Measurements from ENCODE around the gene APOL6.

APOL6 gene

GRCh38 chr22:35653824-35654223, 5.6 kb downstream of the APOL6 start:
- TF ChIP-seq ZFX (IDR thresholded peaks at IDR 0.05) (no peak), CTCF (conservative IDR thresholded peaks at IDR 0.05) (no peak)
- no peak overlapping the region for H3K27ac ChIP-seq

GRCh38 chr22:35656284-35656752, 8.1 kb downstream of the APOL6 start:
- no peak for TF ChIP-seq CTCF (conservative IDR thresholded peaks at IDR 0.05)
- no peak for TF ChIP-seq ZFX (IDR thresholded peaks at IDR 0.05)
- H3K27ac ChIP-seq, result no peak overlapping the region

- TF ChIP-seq CTCF (conservative IDR thresholded peaks at IDR 0.05), result no peak
- TF ChIP-seq ZFX (IDR thresholded peaks at IDR 0.05), result no peak
- no peak overlapping the region for H3K27ac ChIP-seq
Observed at GRCh38 chr22:35657571-35658312, 9.5 kb downstream of the APOL6 start.

GRCh38 chr22:35660291-35661127, 12.3 kb downstream of the APOL6 start:
- no peak overlapping the region for H3K27ac ChIP-seq
- no peak for TF ChIP-seq CTCF (conservative IDR thresholded peaks at IDR 0.05)
- TF ChIP-seq ZFX (IDR thresholded peaks at IDR 0.05), result no peak

- TF ChIP-seq CTCF (conservative IDR thresholded peaks at IDR 0.05), result no peak
- no peak for TF ChIP-seq ZFX (IDR thresholded peaks at IDR 0.05)
- H3K27ac ChIP-seq, result no peak overlapping the region
Observed at GRCh38 chr22:35661464-35661863, 13.2 kb downstream of the APOL6 start.

- TF ChIP-seq ZFX (IDR thresholded peaks at IDR 0.05) (no peak), CTCF (conservative IDR thresholded peaks at IDR 0.05) (no peak)
- no peak overlapping the region for H3K27ac ChIP-seq
Observed at GRCh38 chr22:35662914-35663313, 14.7 kb downstream of the APOL6 start.

GRCh38 chr22:35663371-35663770, 15.1 kb downstream of the APOL6 start:
- TF ChIP-seq CTCF (conservative IDR thresholded peaks at IDR 0.05) (no peak), ZFX (IDR thresholded peaks at IDR 0.05) (no peak)
- no peak overlapping the region for H3K27ac ChIP-seq
